HEK293 (cell line): ENCODE results near the gene PPM1G.

ENCODE experiments used
- CTCF ChIA-PET: fragments of 350-600 bp; formaldehyde crosslinking; extraction: SDS; loops from one replicate; lab custom pipeline; 2021; ENCODE audit warnings: antibody characterized with exemption; lab: Yijun Ruan, JAX
- POLR2A ChIA-PET: fragments of 300-600 bp; formaldehyde crosslinking; extraction: SDS; loops from one replicate; lab custom pipeline; 2020; ENCODE audit warnings: antibody characterized with exemption, inconsistent platforms; lab: Yijun Ruan, JAX
- H3K27ac ChIP-seq: fragments of 200-500 bp; sonication (Bioruptor generic); 2 replicates; pipeline ENCODE4 v1.5.1; 2014; ENCODE audit warnings: low read depth, low read length, control low read depth, inconsistent platforms; ENCODE audit errors: extremely low read depth
- H3K36me3 ChIP-seq, 2 experiments: fragments of 200-500 bp in 1 of 2; sonication (Bioruptor generic) in 1 of 2; 1 replicate in 1 of 2; 2 replicates in 1 of 2; pipeline ENCODE4 v1.5.1; 2014 to 2017; ENCODE audit warnings: inconsistent platforms in 2 of 2, low read length in 2 of 2; ENCODE audit not compliant: control insufficient read depth in 2 of 2, insufficient read depth in 1 of 2
- H3K4me1 ChIP-seq: fragments of 200-500 bp; sonication (Bioruptor generic); 2 replicates; pipeline ENCODE4 v1.5.1; 2014; ENCODE audit warnings: mild to moderate bottlenecking, low read length, inconsistent platforms; ENCODE audit not compliant: control insufficient read depth, insufficient read depth
- H3K4me3 ChIP-seq: 2 replicates; pipeline ENCODE4 v1.5.1; 2011; ENCODE audit warnings: low read depth, mild to moderate bottlenecking, control low read depth, low read length, moderate library complexity
- H3K9me3 ChIP-seq: fragments of 200-500 bp; sonication (Bioruptor generic); 2 replicates; pipeline ENCODE4 v1.5.1; 2014; ENCODE audit warnings: low read depth, low read length, inconsistent platforms; ENCODE audit not compliant: control insufficient read depth, insufficient read depth
- GLIS2 ChIP-seq: fragments of 450-650 bp; formaldehyde crosslinking; IDR thresholded peaks from 2 replicates; pipeline ENCODE4 v1.5.1; 2016; ENCODE audit warnings: missing biosample characterization, missing genetic modification characterization
- IKZF3 ChIP-seq: fragments of 450-650 bp; IDR thresholded peaks from 2 replicates; pipeline ENCODE4 v1.5.0; 2018; ENCODE audit warnings: missing biosample characterization, mild to moderate bottlenecking, missing genetic modification characterization, moderate library complexity
- PBX3 ChIP-seq: sonication (generic); formaldehyde crosslinking; IDR thresholded peaks from 2 replicates; pipeline ENCODE4 v1.8.1; 2022; ENCODE audit warnings: mild to moderate bottlenecking, moderate library complexity, missing genetic modification reagents
- REPIN1 ChIP-seq: fragments of 450-650 bp; formaldehyde crosslinking; IDR thresholded peaks from 2 replicates; pipeline ENCODE4 v1.5.1; 2017; ENCODE audit warnings: missing biosample characterization, missing genetic modification characterization, low read depth
- SCRT2 ChIP-seq: fragments of 450-650 bp; formaldehyde crosslinking; IDR thresholded peaks from 2 replicates; pipeline ENCODE4 v1.5.1; 2016; ENCODE audit warnings: missing biosample characterization, missing genetic modification characterization
- TSHZ1 ChIP-seq: fragments of 450-650 bp; formaldehyde crosslinking; IDR thresholded peaks from 2 replicates; pipeline ENCODE4 v1.5.1; 2016; ENCODE audit warnings: missing biosample characterization, missing genetic modification characterization, borderline replicate concordance
- ZBTB20 ChIP-seq: fragments of 450-650 bp; formaldehyde crosslinking; IDR thresholded peaks from 2 replicates; pipeline ENCODE4 v1.5.1; 2016; ENCODE audit warnings: missing biosample characterization, missing genetic modification characterization
- ZBTB48 ChIP-seq: fragments of 450-650 bp; formaldehyde crosslinking; IDR thresholded peaks from 2 replicates; pipeline ENCODE4 v1.5.1; 2016; ENCODE audit warnings: missing biosample characterization, missing genetic modification characterization
- ZBTB8A ChIP-seq: fragments of 450-650 bp; formaldehyde crosslinking; IDR thresholded peaks from 2 replicates; pipeline ENCODE4 v1.5.1; 2016; ENCODE audit warnings: missing biosample characterization, missing genetic modification characterization
- ZNF114 ChIP-seq: fragments of 450-650 bp; formaldehyde crosslinking; IDR thresholded peaks from 2 replicates; pipeline ENCODE4 v1.5.0; 2017; ENCODE audit warnings: missing biosample characterization, missing genetic modification characterization
- ZNF138 ChIP-seq: fragments of 450-650 bp; formaldehyde crosslinking; IDR thresholded peaks from 2 replicates; pipeline ENCODE4 v1.5.1; 2016; ENCODE audit warnings: missing biosample characterization, missing genetic modification characterization, borderline replicate concordance
- ZNF140 ChIP-seq: fragments of 450-650 bp; formaldehyde crosslinking; IDR thresholded peaks from 2 replicates; pipeline ENCODE4 v1.5.1; 2016; ENCODE audit warnings: missing biosample characterization, missing genetic modification characterization
- ZNF155 ChIP-seq: fragments of 450-650 bp; formaldehyde crosslinking; IDR thresholded peaks from 2 replicates; pipeline ENCODE4 v1.5.1; 2016; ENCODE audit warnings: missing biosample characterization, missing genetic modification characterization
- ZNF174 ChIP-seq: fragments of 450-650 bp; formaldehyde crosslinking; IDR thresholded peaks from 2 replicates; pipeline ENCODE4 v1.5.0; 2017; ENCODE audit warnings: missing biosample characterization, mild to moderate bottlenecking, missing genetic modification characterization
- ZNF175 ChIP-seq: fragments of 450-650 bp; formaldehyde crosslinking; IDR thresholded peaks from 2 replicates; pipeline ENCODE4 v1.5.1; 2016; ENCODE audit warnings: missing biosample characterization, missing genetic modification characterization
- ZNF23 ChIP-seq: fragments of 450-650 bp; formaldehyde crosslinking; IDR thresholded peaks from 2 replicates; pipeline ENCODE4 v1.5.1; 2016; ENCODE audit warnings: missing biosample characterization, missing genetic modification characterization, borderline replicate concordance
- ZNF37A ChIP-seq: fragments of 450-650 bp; IDR thresholded peaks from 2 replicates; pipeline ENCODE4 v1.5.1; 2018; ENCODE audit warnings: missing biosample characterization, missing genetic modification characterization
- ZNF394 ChIP-seq: fragments of 450-650 bp; formaldehyde crosslinking; IDR thresholded peaks from 2 replicates; pipeline ENCODE4 v1.5.1; 2016; ENCODE audit warnings: missing biosample characterization, missing genetic modification characterization, mild to moderate bottlenecking, moderate library complexity, borderline replicate concordance
- ZNF518A ChIP-seq: fragments of 450-650 bp; formaldehyde crosslinking; conservative IDR thresholded peaks from 2 replicates; pipeline ENCODE4 v1.5.1; 2016; ENCODE audit warnings: low read depth, missing biosample characterization, missing genetic modification characterization
- ZNF561 ChIP-seq: fragments of 450-650 bp; IDR thresholded peaks from 2 replicates; pipeline ENCODE4 v1.5.1; 2018; ENCODE audit warnings: missing biosample characterization, missing genetic modification characterization, borderline replicate concordance
- ZNF600 ChIP-seq: fragments of 450-650 bp; formaldehyde crosslinking; IDR thresholded peaks from 2 replicates; pipeline ENCODE4 v1.5.1; 2016; ENCODE audit warnings: missing biosample characterization, missing genetic modification characterization
- ZNF610 ChIP-seq: fragments of 450-650 bp; formaldehyde crosslinking; IDR thresholded peaks from 2 replicates; pipeline ENCODE4 v1.5.1; 2016; ENCODE audit warnings: missing biosample characterization, missing genetic modification characterization, borderline replicate concordance
- ZNF629 ChIP-seq: fragments of 450-650 bp; formaldehyde crosslinking; IDR thresholded peaks from 2 replicates; pipeline ENCODE4 v1.5.1; 2017; ENCODE audit warnings: missing biosample characterization, missing genetic modification characterization
- ZNF664 ChIP-seq: fragments of 450-650 bp; formaldehyde crosslinking; IDR thresholded peaks from 2 replicates; pipeline ENCODE4 v1.5.1; 2016; ENCODE audit warnings: missing biosample characterization, missing genetic modification characterization
- ZNF76 ChIP-seq: fragments of 450-650 bp; formaldehyde crosslinking; IDR thresholded peaks from 2 replicates; pipeline ENCODE4; 2016; ENCODE audit warnings: low read depth, missing biosample characterization, missing genetic modification characterization, borderline replicate concordance
- ZSCAN16 ChIP-seq: fragments of 450-650 bp; formaldehyde crosslinking; IDR thresholded peaks from 2 replicates; pipeline ENCODE4 v1.5.1; 2016; ENCODE audit warnings: missing biosample characterization, missing genetic modification characterization

Gene PPM1G

GRCh38 chr2:27380626-27381545 is 28.5 kb downstream of the PPM1G start, which contains the start of gene ZNF513:
TSS of gene ZNF513 (minus strand) at chr2:27380734. CDS start at chr2:27380526, 208 bp downstream.
- POLR2A ChIA-PET = interaction anchor here (1.0 to 2.9 kb wide), 8 partner anchors 9 to 303 kb away, joined by 3 to 19 read pairs (median 11); partner anchors contain the start of genes EIF2B4, GTF3C2, NRBP1 and PPM1G
- CTCF ChIA-PET = interaction anchor here (1.2 to 1.4 kb wide), 2 partner anchors 10 to 301 kb away, joined by 3 to 7 read pairs; partner anchors contain the start of gene SNX17
- peaks cover 30 to 84% of the 10 kb centered on the region in 2 experiments for H3K36me3 ChIP-seq
- TF ChIP-seq ZNF518A = peak; percentile 84
- no peak for TF ChIP-seq ZNF23 (tag by site-specific recombination)
- peak; percentile 29; the same call in 1 of the 2 replicates for TF ChIP-seq ZBTB8A (tag by site-specific recombination)
- TF ChIP-seq SCRT2 (tag by site-specific recombination) = 0 out of 2 replicates have a peak, but pooled peaks have one; percentile 13
- no peak for TF ChIP-seq TSHZ1
- TF ChIP-seq ZNF140 (tag by site-specific recombination) = no peak
- TF ChIP-seq PBX3 (CRISPR knock-in tag) = peak; percentile 69; the same call in 1 of the 2 replicates
- TF ChIP-seq ZNF394 = peak; percentile 64; the same call in 1 of the 2 replicates
- TF ChIP-seq ZSCAN16 (tag by site-specific recombination) = no peak
- peak; percentile 68; the same call in 1 of the 2 replicates for TF ChIP-seq ZNF561 (tag by site-specific recombination)
- TF ChIP-seq ZNF76 (tag by site-specific recombination) = peak; percentile 80
- TF ChIP-seq REPIN1 (tag by site-specific recombination) = no peak
- no peak for TF ChIP-seq ZNF175 (tag by site-specific recombination)
- TF ChIP-seq ZNF37A (tag by site-specific recombination) = no peak
- TF ChIP-seq ZNF138 (tag by site-specific recombination) = no peak
- peak; percentile 68 for TF ChIP-seq IKZF3 (tag by site-specific recombination)
- 0 out of 2 replicates have a peak, but pooled peaks have one; percentile 41 for TF ChIP-seq ZNF610 (tag by site-specific recombination)
- TF ChIP-seq ZBTB20 (tag by site-specific recombination) = peak; percentile 19
- TF ChIP-seq ZNF114 = no peak
- TF ChIP-seq ZBTB48 (tag by site-specific recombination) = peak; percentile 92
- TF ChIP-seq ZNF174 (tag by site-specific recombination) = no peak
- TF ChIP-seq ZNF155 (tag by site-specific recombination) = no peak
- TF ChIP-seq ZNF600 (tag by site-specific recombination) = peak; percentile 85
- peak; percentile 64 for TF ChIP-seq ZNF629 (tag by site-specific recombination)
- TF ChIP-seq GLIS2 (tag by site-specific recombination) = peak; percentile 98
- TF ChIP-seq ZNF664 (tag by site-specific recombination) = no peak

More at GRCh38 chr2:27380626-27381545, 28.5 kb downstream of the PPM1G start, which contains the start of gene ZNF513:
- Histone ChIP-seq H3K4me1 (no peaks in the 10 kb centered on the region; the same call in 1 of the 2 replicates), H3K4me3 (peak within 1 kb of the TSS; percentile 72), H3K9me3 (no peaks in the 10 kb centered on the region), H3K27ac (peak within 1 kb of the TSS; percentile 82)
